Common myeloid progenitor, CD34-positive (primary cell): Measurements from ENCODE around the gene MYO15A.

Experiments used
- CTCF ChIA-PET: fragments of 350-600 bp; sonication (Branson Sonifier 250); formaldehyde crosslinking; loops from one replicate; lab custom pipeline; 2021; ENCODE audit warnings: antibody characterized with exemption; lab: Charles Lee
- POLR2A ChIA-PET: fragments of 350-600 bp; sonication (Branson Sonifier 250); formaldehyde crosslinking; loops from one replicate; lab custom pipeline; 2021; ENCODE audit warnings: antibody characterized with exemption; lab: Charles Lee
- DNase-seq, 3 donors: peaks; one replicate each; pipeline versions ENCODE4 v3.0.0 to v3.0.0-alpha.2; 2013
- H3K27ac ChIP-seq, 2 experiments: 1 replicate in 1 of 2; 2 replicates in 1 of 2; pipeline ENCODE4 v1.7.0; 2013; ENCODE audit warnings: inconsistent platforms in 2 of 2, low read length in 2 of 2, mild to moderate bottlenecking in 2 of 2, low read depth in 1 of 2, moderate library complexity in 1 of 2; ENCODE audit not compliant: severe bottlenecking in 2 of 2, insufficient read depth in 1 of 2, poor library complexity in 1 of 2
- H3K27me3 ChIP-seq, 5 experiments: replicated peaks in 2 of 5; 1 replicate in 3 of 5; 2 replicates in 2 of 5; pipeline versions ENCODE4 v1.6.1 to v1.7.0; 2013; ENCODE audit warnings: low read length in 4 of 5, mild to moderate bottlenecking in 2 of 5, moderate library complexity in 2 of 5, inconsistent platforms in 1 of 5; ENCODE audit not compliant: insufficient read depth in 5 of 5, control insufficient read depth in 4 of 5
- H3K36me3 ChIP-seq, 4 experiments: 1 replicate in 2 of 4; 2 replicates in 2 of 4; pipeline versions ENCODE4 v1.6.1 to v1.7.0; 2013; ENCODE audit warnings: low read length in 3 of 4, control low read depth in 1 of 4, mild to moderate bottlenecking in 1 of 4; ENCODE audit not compliant: control insufficient read depth in 4 of 4, insufficient read depth in 4 of 4
- H3K4me1 ChIP-seq, 4 experiments: 1 replicate in 3 of 4; 2 replicates in 1 of 4; pipeline versions ENCODE4 v1.6.1 to v1.7.1; 2013; ENCODE audit warnings: low read length in 3 of 4, mild to moderate bottlenecking in 3 of 4, control low read depth in 1 of 4, inconsistent platforms in 1 of 4, moderate library complexity in 1 of 4; ENCODE audit not compliant: control insufficient read depth in 4 of 4, insufficient read depth in 4 of 4; ENCODE audit errors: control extremely low read depth in 1 of 4
- H3K4me3 ChIP-seq, 7 experiments: 1 replicate in 4 of 7; 2 replicates in 3 of 7; pipeline versions ENCODE4 v1.5.1 to v1.7.0; 2013; ENCODE audit warnings: mild to moderate bottlenecking in 7 of 7, low read length in 6 of 7, moderate library complexity in 6 of 7, inconsistent platforms in 2 of 7, low read depth in 2 of 7, control low read depth in 1 of 7; ENCODE audit not compliant: insufficient read depth in 4 of 7, control insufficient read depth in 1 of 7; ENCODE audit errors: extremely low read depth in 1 of 7
- H3K9me3 ChIP-seq, 5 experiments: 1 replicate in 4 of 5; 2 replicates in 1 of 5; pipeline versions ENCODE4 v1.6.1 to v1.7.1; 2013; ENCODE audit warnings: low read length in 4 of 5, mild to moderate bottlenecking in 2 of 5, inconsistent platforms in 1 of 5, low read depth in 1 of 5, moderate library complexity in 1 of 5; ENCODE audit not compliant: control insufficient read depth in 4 of 5, insufficient read depth in 2 of 5; ENCODE audit errors: control extremely low read depth in 1 of 5
- WGBS: methylation state at CpG from one replicate; pipeline ENCODE4 v1.1.5; 2013; ENCODE audit not compliant: insufficient coverage; 5-methylcytosine and 5-hydroxymethylcytosine counted together

MYO15A gene

DNA sequence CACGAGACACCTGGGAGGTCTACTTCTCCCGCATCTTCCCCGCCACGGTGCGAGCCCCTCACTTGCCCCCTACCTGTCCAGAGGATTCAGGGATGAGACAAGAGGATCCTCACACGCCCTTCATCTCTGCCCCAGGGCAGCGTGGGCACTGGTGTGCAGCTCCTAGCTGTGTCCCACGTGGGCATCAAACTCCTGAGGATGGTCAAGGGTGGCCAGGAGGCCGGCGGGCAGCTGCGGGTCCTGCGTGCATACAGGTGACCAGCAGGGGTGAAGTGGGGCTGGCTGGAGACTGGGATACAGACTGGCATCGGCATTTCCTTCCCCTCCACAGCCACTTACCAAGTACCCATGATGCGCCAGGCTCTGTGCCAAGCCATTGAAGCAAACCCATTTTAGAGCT, 46.6 kb downstream of the MYO15A start:
- no peak for DNase-seq
- Histone ChIP-seq H3K4me3 (no peak overlapping the region), H3K36me3 (no peaks in the 10 kb centered on the region), H3K27me3 (no peaks in the 10 kb centered on the region), H3K9me3 (no peaks in the 10 kb centered on the region), H3K4me1 (peaks cover 0 to 22% (median 18%) of the 10 kb centered on the region in 4 experiments), H3K27ac (no peak overlapping the region)
- ChIA-PET CTCF (interaction anchor here (2.1 kb wide), 1 partner anchor 12 kb away, joined by 14 read pairs; no protein-coding TSS in a partner anchor), POLR2A (no interaction called here)
- 96% methylated on average over 14 of the region's 14 CpGs for WGBS

DNA sequence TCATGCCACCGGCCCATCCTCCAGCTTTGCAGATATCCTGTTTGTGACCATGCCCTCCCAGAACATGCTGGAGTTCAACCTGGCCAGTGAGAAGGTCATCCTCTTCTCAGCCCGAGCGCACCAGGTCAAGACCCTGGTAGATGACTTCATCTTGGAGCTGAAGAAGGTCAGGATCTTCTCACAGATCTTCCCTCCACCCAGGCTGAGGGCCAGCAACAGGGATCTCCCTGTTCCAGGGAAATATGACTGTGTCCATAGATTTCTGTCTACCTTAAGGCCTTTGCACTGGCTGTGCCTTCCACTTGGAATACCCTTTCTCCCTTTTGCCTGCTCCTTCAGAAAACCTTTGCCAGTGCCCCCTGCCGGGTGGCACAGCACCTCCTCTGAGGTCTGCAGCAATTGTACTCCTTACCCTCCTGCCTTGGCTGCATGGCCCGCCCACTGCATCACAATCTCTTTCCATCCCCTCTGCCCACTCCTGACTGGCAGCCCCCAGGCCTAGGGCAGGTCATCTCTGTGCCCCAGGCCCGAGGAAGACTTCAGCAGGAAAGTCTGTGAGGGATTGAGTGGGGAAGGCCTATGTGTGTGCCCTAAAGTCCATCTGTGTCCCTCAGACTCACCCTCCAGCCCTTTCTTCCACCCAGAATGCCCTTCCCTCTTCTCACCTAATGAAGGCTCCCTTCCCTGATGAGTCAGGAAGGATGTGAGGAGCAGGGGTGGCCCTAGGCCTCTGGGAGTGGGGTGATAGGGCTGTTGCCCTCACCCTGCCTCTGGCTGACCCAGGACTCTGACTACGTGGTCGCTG, 47.8 kb downstream of the MYO15A start:
- peak in 2 of 3 donors; percentile 15 to 24 for DNase-seq
- H3K4me3 ChIP-seq: no peak overlapping the region
- POLR2A ChIA-PET: no interaction called here
- H3K4me1 ChIP-seq: peaks cover 0 to 22% (median 18%) of the 10 kb centered on the region in 4 experiments
- H3K27ac ChIP-seq: no peak overlapping the region
- WGBS: 74% methylated on average over 7 of the region's 8 CpGs
- H3K36me3 ChIP-seq: no peaks in the 10 kb centered on the region
- CTCF ChIA-PET: interaction anchor here (0.6 to 2.1 kb wide), 2 partner anchors 14 to 51 kb away, joined by 3 to 14 read pairs; no protein-coding TSS in a partner anchor
- H3K27me3 ChIP-seq: no peaks in the 10 kb centered on the region
- H3K9me3 ChIP-seq: no peaks in the 10 kb centered on the region

DNA sequence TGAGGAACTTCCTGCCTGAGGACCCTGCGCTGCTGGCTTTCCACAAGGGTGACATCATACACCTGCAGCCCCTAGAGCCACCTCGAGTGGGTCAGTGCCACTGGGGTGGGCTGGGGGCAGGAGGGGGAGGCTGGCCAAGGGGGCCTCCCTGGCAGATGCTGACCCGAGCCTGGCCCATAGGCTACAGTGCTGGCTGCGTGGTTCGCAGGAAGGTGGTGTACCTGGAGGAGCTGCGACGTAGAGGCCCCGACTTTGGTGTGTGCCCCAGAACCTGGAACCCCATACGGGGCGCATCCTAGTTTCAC, 48.4 kb downstream of the MYO15A start:
- 92% methylated on average over 10 of the region's 10 CpGs for WGBS
- peaks cover 0 to 22% (median 18%) of the 10 kb centered on the region in 4 experiments for H3K4me1 ChIP-seq
- H3K4me3 ChIP-seq: no peak overlapping the region
- no peak for DNase-seq
- CTCF ChIA-PET: interaction anchor here (2.1 kb wide), 1 partner anchor 14 kb away, joined by 14 read pairs; no protein-coding TSS in a partner anchor
- H3K27me3 ChIP-seq: no peaks in the 10 kb centered on the region
- H3K27ac ChIP-seq: no peak overlapping the region
- H3K36me3 ChIP-seq: no peaks in the 10 kb centered on the region
- H3K9me3 ChIP-seq: no peaks in the 10 kb centered on the region
- POLR2A ChIA-PET: no interaction called here

DNA sequence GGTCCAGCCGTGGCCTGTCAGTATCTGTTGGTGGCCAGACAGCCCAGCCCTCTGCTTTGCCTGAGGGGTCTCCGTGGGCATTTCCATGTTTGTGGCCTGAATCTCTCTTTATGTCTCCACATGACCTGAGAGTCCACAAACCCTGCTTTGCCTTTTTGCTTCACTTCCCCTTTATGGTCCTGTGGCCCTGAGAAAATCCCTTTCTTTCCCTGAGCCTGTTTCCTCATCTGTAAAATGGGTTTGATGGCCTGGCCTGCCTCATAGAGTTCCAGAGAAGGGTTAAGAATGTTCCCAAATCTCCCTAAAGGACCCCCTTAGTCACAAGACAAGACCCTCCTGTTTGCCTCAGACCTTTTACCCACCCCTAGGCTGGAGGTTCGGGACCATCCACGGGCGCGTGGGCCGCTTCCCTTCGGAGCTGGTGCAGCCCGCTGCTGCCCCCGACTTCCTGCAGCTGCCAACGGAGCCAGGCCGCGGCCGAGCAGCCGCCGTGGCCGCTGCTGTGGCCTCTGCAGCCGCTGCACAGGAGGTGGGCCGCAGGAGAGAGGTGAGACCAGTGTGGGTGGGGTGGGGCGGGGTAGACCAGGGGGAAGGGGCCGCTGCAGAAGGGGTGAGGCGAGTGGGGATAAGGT, 48.9 kb downstream of the MYO15A start:
- DNase-seq: peak in 2 of 3 donors; percentile 23 to 29
- Histone ChIP-seq H3K4me3 (peak overlapping the region in 1 of 7 experiments; percentile 76), H3K4me1 (peaks cover 0 to 22% (median 18%) of the 10 kb centered on the region in 4 experiments), H3K27ac (no peak overlapping the region), H3K9me3 (no peaks in the 10 kb centered on the region), H3K36me3 (no peaks in the 10 kb centered on the region), H3K27me3 (no peaks in the 10 kb centered on the region)
- CTCF ChIA-PET: no interaction called here
- WGBS: 86% methylated on average over 8 of the region's 22 CpGs
- POLR2A ChIA-PET: interaction anchor here (0.6 kb wide), 1 partner anchor 837 kb away, joined by 3 read pairs; no protein-coding TSS in a partner anchor

DNA sequence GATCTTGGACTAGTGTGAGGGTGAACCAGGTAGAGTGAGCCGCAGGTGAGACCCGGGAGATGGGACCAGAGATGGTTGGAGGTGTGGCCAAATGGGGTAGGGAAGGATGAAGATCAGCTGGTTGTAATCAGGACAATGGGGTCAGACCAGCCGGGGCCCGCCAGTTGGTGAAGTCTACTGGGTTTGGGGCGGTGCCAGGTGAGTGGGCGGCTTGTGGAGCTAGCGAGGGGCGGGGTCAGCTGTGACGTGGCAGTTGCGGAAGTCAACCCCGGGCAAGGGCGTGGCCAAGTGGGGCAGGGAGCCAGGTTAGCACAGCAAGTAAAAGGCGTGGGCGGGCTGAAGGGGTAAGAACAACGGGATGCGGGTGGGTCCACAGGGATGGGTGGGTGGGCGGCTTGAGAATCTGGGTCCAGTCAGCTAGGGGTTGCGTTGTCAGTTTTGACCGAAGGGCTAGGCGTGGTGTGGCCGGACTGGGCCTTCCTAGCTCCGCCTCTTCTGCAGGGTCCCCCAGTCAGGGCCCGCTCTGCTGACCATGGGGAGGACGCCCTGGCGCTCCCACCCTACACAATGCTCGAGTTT, 49.6 kb downstream of the MYO15A start:
- peak overlapping the region; percentile 20 to 79 (median 58) for H3K4me3 ChIP-seq
- ChIA-PET POLR2A (interaction anchor here (0.6 kb wide), 1 partner anchor 837 kb away, joined by 3 read pairs; no protein-coding TSS in a partner anchor), CTCF (no interaction called here)
- no peaks in the 10 kb centered on the region for H3K27me3 ChIP-seq
- WGBS: 4% methylated on average over 25 of the region's 26 CpGs
- peaks cover 0 to 20% (median 18%) of the 10 kb centered on the region in 4 experiments for H3K4me1 ChIP-seq
- no peaks in the 10 kb centered on the region for H3K9me3 ChIP-seq
- DNase-seq: peak; percentile 91 to 96 (median 95)
- H3K36me3 ChIP-seq: no peaks in the 10 kb centered on the region
- peak overlapping the region in 1 of 2 experiments; percentile 31 for H3K27ac ChIP-seq

DNA sequence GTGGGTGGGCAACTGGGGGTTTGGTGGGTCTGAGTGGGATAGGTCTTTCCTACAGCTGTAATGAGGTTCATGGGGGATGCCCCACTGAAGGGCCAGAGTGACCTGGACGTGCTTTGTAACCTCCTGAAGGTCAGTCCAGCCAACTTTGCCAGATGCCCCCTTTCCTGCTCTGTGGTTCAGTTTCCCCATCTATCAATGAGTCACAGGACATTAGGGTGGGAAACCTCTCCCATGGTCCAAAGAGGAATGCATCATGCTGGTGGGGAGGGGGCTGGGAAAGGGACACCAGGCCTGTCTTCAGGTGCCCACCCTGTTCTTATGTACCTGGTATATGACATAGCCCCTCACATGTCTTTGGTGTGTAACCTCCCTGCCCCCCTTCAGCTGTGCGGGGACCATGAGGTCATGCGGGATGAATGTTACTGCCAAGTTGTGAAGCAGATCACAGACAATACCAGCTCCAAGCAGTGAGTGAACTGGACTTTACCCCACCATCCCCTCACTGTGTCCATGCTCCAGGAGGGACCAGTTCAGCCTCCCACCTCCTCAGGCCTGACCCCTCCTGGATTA, 51.1 kb downstream of the MYO15A start:
- POLR2A ChIA-PET: no interaction called here
- DNase-seq: no peak
- H3K36me3 ChIP-seq: no peaks in the 10 kb centered on the region
- CTCF ChIA-PET: interaction anchor here (0.8 to 1.0 kb wide), 2 partner anchors 8 to 11 kb away, joined by 3 to 4 read pairs; no protein-coding TSS in a partner anchor
- H3K27me3 ChIP-seq: no peaks in the 10 kb centered on the region
- peaks cover 0 to 14% (median 11%) of the 10 kb centered on the region in 4 experiments for H3K4me1 ChIP-seq
- WGBS: 100% methylated on average over 3 of the region's 3 CpGs
- H3K4me3 ChIP-seq: no peak overlapping the region
- H3K27ac ChIP-seq: no peak overlapping the region
- no peaks in the 10 kb centered on the region for H3K9me3 ChIP-seq
